OCI-LY1 (cell line): ENCODE measurements around the gene RPL39L.

Source experiments
- CTCF ChIP-seq: fragments of 200-600 bp; sonication (generic), shearing (Covaris generic); IDR thresholded peaks from 2 replicates; pipeline ENCODE4 v1.5.1; 2017; ENCODE audit warnings: mild to moderate bottlenecking, antibody characterized with exemption, low read length, moderate library complexity, mixed read lengths
- EZH2 ChIP-seq: fragments of 200-600 bp; sonication (generic), shearing (Covaris generic); IDR thresholded peaks from 2 replicates; pipeline ENCODE4 v1.8.0; 2017; ENCODE audit warnings: borderline replicate concordance, mixed run types, mild to moderate bottlenecking, antibody characterized with exemption, low read length, moderate library complexity, mixed read lengths

DNA sequence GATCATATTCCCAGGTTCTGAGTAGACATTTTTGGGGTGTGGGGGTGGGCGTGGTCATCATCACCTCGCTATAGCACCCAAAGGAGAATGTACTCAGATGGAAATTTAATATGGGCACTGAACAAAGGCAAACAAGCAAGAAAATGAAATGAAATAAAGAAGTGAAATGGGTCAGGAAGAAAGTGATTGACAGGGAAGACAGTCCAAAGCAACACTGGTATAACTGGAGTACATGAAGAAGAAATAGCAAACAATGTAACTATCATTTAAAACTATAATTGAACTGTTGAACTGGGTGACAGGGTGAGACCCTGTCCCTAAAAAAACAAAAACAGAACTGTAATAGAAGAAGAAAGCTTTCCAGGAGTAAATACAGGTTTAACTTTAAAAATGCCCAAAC lies 24.8 kb downstream of the RPL39L start:
- TF ChIP-seq CTCF (no peak), EZH2 (no peak)
